Panc1 (cell line): ENCODE measurements around the gene CACNA2D4. TPM values are rescaled to one million over a fixed set of nuclear protein-coding genes. Genes with fewer than 3 reads are reported as not detected.

Experiments used
- ATAC-seq: fragments of 200-7000 bp; cut with Tn5 transposase; 2 replicates; pipeline ENCODE4 v1.9.1; 2020; ENCODE audit warnings: mild to moderate bottlenecking, moderate library complexity
- BruUV-seq: library from RNA; stranded (reverse); fragments of 400-500 nt; replicated peaks from 2 replicates; lab custom pipeline; 2021; lab: Mats Ljungman, UMichigan
- CTCF ChIA-PET: fragments of 300-600 bp; sonication (Branson Sonifier 250); formaldehyde crosslinking; loops from one replicate; lab custom pipeline; 2022; ENCODE audit warnings: antibody characterized with exemption; lab: Charles Lee
- POLR2A ChIA-PET: fragments of 300-600 bp; sonication (Branson Sonifier 250); formaldehyde crosslinking; loops from one replicate; lab custom pipeline; 2022; ENCODE audit warnings: antibody characterized with exemption; lab: Charles Lee
- DNase-seq: peaks from one replicate; pipeline ENCODE4 v3.0.0-alpha.2; 2010; ENCODE audit warnings: low read depth, low spot score
- H3K27ac ChIP-seq: 2 replicates; pipeline ENCODE4 v1.5.1; 2011; ENCODE audit warnings: mild to moderate bottlenecking, low read length, inconsistent platforms
- H3K27me3 ChIP-seq: fragments of 200-500 bp; sonication (Bioruptor generic); 2 replicates; pipeline ENCODE4 v1.6.0; 2014; ENCODE audit warnings: low read length, inconsistent platforms; ENCODE audit not compliant: control insufficient read depth, insufficient read depth
- H3K36me3 ChIP-seq: fragments of 200-500 bp; sonication (Bioruptor generic); 2 replicates; pipeline ENCODE4 v1.5.1; 2014; ENCODE audit warnings: inconsistent platforms, mild to moderate bottlenecking, low read length, moderate library complexity; ENCODE audit not compliant: control insufficient read depth, insufficient read depth
- H3K4me1 ChIP-seq: 2 replicates; pipeline ENCODE4 v1.5.1; 2011; ENCODE audit warnings: inconsistent platforms, mild to moderate bottlenecking, low read length, moderate library complexity; ENCODE audit not compliant: control insufficient read depth, insufficient read depth
- H3K4me3 ChIP-seq, 2 experiments: 2 replicates each; pipeline ENCODE4 v1.5.1; 2011 to 2012; ENCODE audit warnings: low read depth in 2 of 2, low read length in 2 of 2, mild to moderate bottlenecking in 2 of 2, inconsistent platforms in 1 of 2, moderate library complexity in 1 of 2
- H3K9me3 ChIP-seq: fragments of 200-500 bp; sonication (Bioruptor generic); 2 replicates; pipeline ENCODE4 v1.5.1; 2014; ENCODE audit warnings: low read depth, mild to moderate bottlenecking, inconsistent platforms, low read length, moderate library complexity; ENCODE audit not compliant: control insufficient read depth, insufficient read depth
- POLR2AphosphoS5 ChIP-seq: IDR thresholded peaks from 2 replicates; pipeline ENCODE4 v1.6.1; 2012; ENCODE audit warnings: mild to moderate bottlenecking, low read depth, low read length, moderate library complexity
- REST ChIP-seq, 2 experiments: IDR thresholded peaks; 2 replicates each; pipeline ENCODE4 v1.6.1; 2011 to 2012; ENCODE audit warnings: low read depth in 2 of 2, control low read depth in 1 of 2, low read length in 1 of 2, mild to moderate bottlenecking in 1 of 2, moderate library complexity in 1 of 2; ENCODE audit not compliant: insufficient read depth in 1 of 2
- SIN3A ChIP-seq: IDR thresholded peaks from 2 replicates; pipeline ENCODE4 v1.6.1; 2012; ENCODE audit warnings: low read depth, mild to moderate bottlenecking, low read length, moderate library complexity, borderline replicate concordance; ENCODE audit not compliant: insufficient read depth
- TCF7L2 ChIP-seq: IDR thresholded peaks from 2 replicates; pipeline ENCODE4 v1.6.1; 2011; ENCODE audit warnings: mild to moderate bottlenecking, low read depth, low read length, inconsistent platforms
- in situ Hi-C: cut with HindIII; loops from 2 replicates; pipeline ENCODE4 v1.10.0; 2016; ENCODE audit warnings: low sequenced_read_pairs, low pct_unique_long_range_greater_than_20kb
- intact Hi-C: fragments of 100-400 bp; cut with micrococcal nuclease; formaldehyde crosslinking; loops from one replicate; pipeline ENCODE4 v1.10.0; 2022; ENCODE audit not compliant: unreplicated experiment
- total RNA-seq: library from RNA; stranded (reverse); gene quantifications from one replicate; pipeline ENCODE4 v1.2.1, GENCODE V29; 2021; ENCODE audit not compliant: unreplicated experiment
- TF ChIP-seq, protein P1 (sequence below): fragments of 450-650 bp; IDR thresholded peaks from 2 replicates; pipeline ENCODE4 v1.5.1; 2017; ENCODE audit warnings: mild to moderate bottlenecking

The CACNA2D4 gene
- total RNA-seq, 1 experiment from 2014 or later, result 0.15 TPM

DNA sequence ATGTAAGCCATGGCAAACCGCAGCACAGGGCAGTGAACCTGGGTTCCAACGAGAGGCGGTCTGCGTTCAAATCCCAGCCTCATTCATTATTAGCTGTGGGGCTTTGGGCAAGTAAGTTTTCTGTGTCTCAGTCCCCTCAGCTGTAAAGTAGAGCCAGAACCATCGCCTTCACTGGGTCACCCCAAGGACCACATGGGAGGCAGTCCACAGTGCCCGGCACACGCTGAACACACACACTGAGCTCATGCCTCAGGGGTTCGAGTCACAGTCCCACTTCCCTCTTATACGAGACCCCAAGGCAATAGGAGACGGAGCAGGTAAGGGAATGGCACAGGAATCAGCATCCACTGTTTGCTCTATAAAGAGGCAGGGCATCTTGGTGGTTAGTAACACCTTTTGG is 79.0 kb downstream of the CACNA2D4 start:
- no TSS peak for BruUV-seq
- DNase-seq, result no peak

DNA sequence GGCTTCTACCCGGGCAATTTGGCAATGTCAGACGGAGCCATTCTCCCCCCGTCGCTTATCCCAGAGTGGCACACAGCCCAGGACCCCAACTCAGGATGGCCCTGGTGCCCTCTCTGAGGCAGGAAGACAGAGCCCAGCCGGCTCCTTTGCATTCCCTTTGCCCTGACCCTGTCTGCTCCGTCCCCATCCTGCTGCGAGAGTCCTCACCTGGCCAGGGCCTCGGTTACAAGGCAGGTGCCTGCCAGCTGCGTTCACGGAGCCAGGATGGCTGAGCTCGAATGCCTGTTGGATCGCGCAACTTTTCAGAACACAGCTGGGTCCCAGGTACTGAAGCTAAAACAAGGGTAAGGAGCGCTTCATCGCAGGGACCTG is 79.5 kb downstream of the CACNA2D4 start:
- Histone ChIP-seq H3K4me1 (peaks cover 4% of the 10 kb centered on the region; the same call in 1 of the 2 replicates), H3K4me3 (no peak overlapping the region), H3K27ac (no peak overlapping the region), H3K9me3 (no peaks in the 10 kb centered on the region), H3K36me3 (no peaks in the 10 kb centered on the region), H3K27me3 (no peaks in the 10 kb centered on the region)
- in situ Hi-C loops, result no loop called here
- no TSS peak for BruUV-seq
- ChIA-PET POLR2A (no interaction called here), CTCF (no interaction called here)
- ATAC-seq (no peak), DNase-seq (no peak)
- TF ChIP-seq SIN3A, result no peak
- TF ChIP-seq, protein P1, sequence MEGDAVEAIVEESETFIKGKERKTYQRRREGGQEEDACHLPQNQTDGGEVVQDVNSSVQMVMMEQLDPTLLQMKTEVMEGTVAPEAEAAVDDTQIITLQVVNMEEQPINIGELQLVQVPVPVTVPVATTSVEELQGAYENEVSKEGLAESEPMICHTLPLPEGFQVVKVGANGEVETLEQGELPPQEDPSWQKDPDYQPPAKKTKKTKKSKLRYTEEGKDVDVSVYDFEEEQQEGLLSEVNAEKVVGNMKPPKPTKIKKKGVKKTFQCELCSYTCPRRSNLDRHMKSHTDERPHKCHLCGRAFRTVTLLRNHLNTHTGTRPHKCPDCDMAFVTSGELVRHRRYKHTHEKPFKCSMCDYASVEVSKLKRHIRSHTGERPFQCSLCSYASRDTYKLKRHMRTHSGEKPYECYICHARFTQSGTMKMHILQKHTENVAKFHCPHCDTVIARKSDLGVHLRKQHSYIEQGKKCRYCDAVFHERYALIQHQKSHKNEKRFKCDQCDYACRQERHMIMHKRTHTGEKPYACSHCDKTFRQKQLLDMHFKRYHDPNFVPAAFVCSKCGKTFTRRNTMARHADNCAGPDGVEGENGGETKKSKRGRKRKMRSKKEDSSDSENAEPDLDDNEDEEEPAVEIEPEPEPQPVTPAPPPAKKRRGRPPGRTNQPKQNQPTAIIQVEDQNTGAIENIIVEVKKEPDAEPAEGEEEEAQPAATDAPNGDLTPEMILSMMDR, result no peak
- no peak for TF ChIP-seq POLR2AphosphoS5
- TF ChIP-seq REST (IDR thresholded peaks at IDR 0.05; ENCODE audit: insufficient read depth in 1 of 2, low read depth in 2 of 2, low read length in 1 of 2), result no peak
- no peak for TF ChIP-seq TCF7L2
- intact Hi-C loops, result no loop called here

More for the DNA sequence above, 79.0 kb downstream of the CACNA2D4 start:
- POLR2A ChIA-PET, result no interaction called here
- Histone ChIP-seq H3K4me3 (no peak overlapping the region), H3K27ac (no peak overlapping the region), H3K36me3 (no peaks in the 10 kb centered on the region), H3K9me3 (no peaks in the 10 kb centered on the region), H3K4me1 (peaks cover 4% of the 10 kb centered on the region; the same call in 1 of the 2 replicates), H3K27me3 (no peaks in the 10 kb centered on the region)
- no peak for ATAC-seq
- intact Hi-C loops, result no loop called here
- CTCF ChIA-PET, result no interaction called here
- TF ChIP-seq, protein P1, result no peak
- TF ChIP-seq SIN3A, result no peak
- TF ChIP-seq POLR2AphosphoS5, result no peak
- TF ChIP-seq TCF7L2, result no peak
- TF ChIP-seq REST (IDR thresholded peaks at IDR 0.05; ENCODE audit: insufficient read depth in 1 of 2, low read depth in 2 of 2, low read length in 1 of 2), result no peak
- in situ Hi-C loops, result no loop called here
